GM19043 (cell line): ENCODE measurements around the gene PDCD1LG2.

Experiments used
- ATAC-seq: cut with Tn5 transposase; IDR thresholded peaks from one replicate; pipeline ENCODE4 v1.9.1; 2021; ENCODE audit warnings: low read depth; ENCODE audit not compliant: unreplicated experiment

PDCD1LG2 gene

GRCh38 chr9:5529683-5530221, 19.4 kb downstream of the PDCD1LG2 start:
- peak; percentile 62 for ATAC-seq

DNA sequence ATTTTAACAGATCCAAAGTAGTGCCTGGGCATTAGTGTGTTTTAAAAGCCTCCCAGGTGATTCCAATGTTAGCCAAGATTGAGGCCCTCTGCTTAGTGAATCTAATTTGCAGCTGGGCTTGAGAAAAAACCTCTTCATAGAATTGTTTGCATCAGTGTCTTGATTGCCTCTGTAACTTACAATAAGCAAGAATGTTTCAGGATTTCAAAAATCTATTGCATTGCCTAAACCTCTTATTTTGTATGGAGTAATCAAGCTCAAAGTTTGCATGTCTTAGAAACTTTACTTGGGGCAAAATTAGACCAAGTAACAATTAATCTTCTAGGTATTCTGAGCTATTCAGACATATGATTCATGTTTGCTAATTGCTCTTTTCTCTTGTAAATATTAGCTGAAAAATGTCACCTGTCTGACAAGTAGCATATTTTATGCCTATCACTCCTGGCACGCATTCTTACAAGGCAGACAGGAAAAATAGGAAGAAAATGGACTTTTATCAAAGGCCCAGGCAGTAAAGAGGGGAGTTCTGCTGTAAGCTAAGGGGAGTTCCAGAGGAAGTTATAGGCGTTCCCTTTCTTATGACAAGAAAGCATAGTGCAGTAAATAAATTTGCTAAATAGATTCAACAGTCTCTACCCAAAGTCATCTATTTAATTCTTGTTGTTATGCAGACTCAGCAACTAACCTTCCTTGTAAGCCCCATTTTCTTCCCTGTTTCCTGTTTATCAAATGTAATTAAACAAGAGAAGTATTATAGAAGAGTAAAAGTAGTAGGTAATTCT, 21.0 kb downstream of the PDCD1LG2 start:
- ATAC-seq: no peak

- no peak for ATAC-seq
Observed at GRCh38 chr9:5532306-5532705, 22.0 kb downstream of the PDCD1LG2 start.

- no peak for ATAC-seq
Observed at GRCh38 chr9:5532790-5533189, 22.5 kb downstream of the PDCD1LG2 start.

GRCh38 chr9:5536684-5537083, 26.4 kb downstream of the PDCD1LG2 start:
- no peak for ATAC-seq

- no peak for ATAC-seq
Observed at GRCh38 chr9:5543875-5544702, 33.8 kb downstream of the PDCD1LG2 start.

- no peak for ATAC-seq
Observed at GRCh38 chr9:5549658-5550650, 39.6 kb downstream of the PDCD1LG2 start.

DNA sequence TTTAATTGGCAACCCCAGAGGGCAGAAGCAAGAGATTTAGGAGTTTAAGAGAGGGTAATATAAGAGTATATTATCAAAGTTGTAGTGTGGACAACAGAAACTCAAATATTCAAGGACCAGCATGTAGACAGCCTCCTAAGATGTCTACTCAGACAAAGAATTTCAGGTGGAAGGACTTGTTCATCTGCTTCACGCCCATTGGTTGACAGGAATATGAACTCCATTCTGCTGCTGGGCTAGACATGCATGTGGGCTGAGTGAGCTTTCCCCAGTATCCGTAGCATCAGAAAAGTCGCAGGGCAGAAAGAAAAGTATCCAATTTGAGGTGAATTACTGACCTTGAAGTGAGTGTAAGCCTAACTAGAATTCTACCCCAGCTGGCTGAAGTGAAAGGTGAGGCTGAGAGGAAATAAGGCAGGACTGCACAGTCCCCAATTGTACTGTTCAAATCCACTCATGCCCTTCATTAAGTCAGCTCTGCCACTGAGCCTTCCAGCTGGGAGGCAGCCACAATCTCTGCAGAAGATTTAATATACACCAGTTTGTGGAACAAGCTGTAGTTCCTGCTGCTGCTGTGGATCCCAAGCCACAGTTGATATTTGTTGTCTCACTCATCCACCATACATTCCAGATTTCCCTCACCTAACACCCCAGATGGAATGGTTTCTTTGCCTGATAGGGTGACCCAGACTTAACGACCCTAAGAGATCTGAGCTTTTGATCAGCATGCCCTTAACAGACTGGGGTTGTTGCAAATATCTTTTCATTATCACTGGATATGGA, 41.2 kb downstream of the PDCD1LG2 start:
- no peak for ATAC-seq

DNA sequence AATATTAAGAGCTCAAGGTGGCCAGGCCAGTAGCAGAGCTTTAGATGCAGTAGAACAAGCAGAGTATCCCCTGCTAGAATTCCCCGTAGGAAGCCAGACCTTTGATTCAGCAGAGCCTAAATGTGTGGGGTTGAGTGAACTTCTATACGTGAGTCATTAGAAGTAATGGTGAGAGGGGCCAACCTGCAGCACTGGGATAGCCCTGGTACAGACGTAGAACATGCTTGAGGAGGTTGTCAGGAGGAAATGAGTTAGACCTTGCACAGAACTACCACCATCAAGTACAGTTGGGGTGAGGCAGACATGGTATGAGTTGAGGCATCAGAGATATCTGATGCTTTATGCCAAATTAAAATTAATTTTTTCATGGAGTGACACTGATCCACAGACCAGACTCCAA, 42.0 kb downstream of the PDCD1LG2 start:
- no peak for ATAC-seq

- ATAC-seq: no peak
Observed at GRCh38 chr9:5553211-5553610, 42.9 kb downstream of the PDCD1LG2 start.

- ATAC-seq: peak; percentile 71
Observed at GRCh38 chr9:5554254-5554653, 43.9 kb downstream of the PDCD1LG2 start.

DNA sequence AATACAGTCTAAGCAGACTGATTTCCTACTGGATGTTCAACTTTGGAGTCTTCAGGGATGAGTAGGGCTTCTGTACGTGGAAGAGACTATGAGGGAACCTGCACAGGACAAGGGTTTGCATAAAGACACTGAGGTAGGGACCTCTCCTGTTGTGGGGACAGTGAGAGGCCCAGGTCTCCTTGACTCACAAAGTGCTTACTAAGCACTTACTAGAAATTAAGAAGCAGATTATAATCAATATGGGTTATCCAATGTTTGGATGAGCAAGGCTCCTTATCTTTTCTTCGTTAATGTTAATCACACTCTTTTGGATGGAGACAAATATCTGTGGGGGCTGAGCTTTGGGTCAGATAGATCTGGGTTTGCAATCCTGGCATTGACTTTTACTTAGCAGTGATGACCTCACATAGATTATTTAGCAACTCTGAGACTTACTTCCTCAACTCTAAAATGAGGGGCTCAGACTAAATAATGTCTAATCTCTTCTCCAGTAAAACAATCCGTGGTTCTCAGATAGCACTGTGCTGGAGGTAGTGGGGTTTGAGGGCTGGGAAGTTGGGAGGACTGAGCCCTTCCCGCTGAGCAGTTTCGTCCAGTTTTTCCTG, 45.9 kb downstream of the PDCD1LG2 start:
- ATAC-seq: no peak

- no peak for ATAC-seq
Observed at GRCh38 chr9:5557606-5558587, 47.6 kb downstream of the PDCD1LG2 start.

DNA sequence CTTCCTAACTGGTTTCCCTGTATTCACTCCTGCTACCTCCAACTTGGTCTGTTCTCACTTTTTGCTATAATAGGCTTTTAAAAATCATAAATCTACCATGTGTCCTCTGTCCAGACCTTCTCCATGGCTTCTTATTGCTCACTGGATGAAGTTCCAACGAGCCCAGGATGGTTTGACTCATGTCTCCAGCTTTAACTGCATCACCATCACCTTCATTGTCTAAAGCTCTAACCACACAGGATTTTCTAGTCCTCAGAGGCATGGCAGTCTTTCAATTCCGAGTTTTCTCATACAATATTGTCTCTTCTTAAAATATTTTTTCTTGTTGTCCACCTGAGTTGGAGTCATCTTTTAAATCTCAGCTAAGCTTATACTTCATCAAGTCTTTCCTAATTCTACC, 49.3 kb downstream of the PDCD1LG2 start:
- no peak for ATAC-seq

DNA sequence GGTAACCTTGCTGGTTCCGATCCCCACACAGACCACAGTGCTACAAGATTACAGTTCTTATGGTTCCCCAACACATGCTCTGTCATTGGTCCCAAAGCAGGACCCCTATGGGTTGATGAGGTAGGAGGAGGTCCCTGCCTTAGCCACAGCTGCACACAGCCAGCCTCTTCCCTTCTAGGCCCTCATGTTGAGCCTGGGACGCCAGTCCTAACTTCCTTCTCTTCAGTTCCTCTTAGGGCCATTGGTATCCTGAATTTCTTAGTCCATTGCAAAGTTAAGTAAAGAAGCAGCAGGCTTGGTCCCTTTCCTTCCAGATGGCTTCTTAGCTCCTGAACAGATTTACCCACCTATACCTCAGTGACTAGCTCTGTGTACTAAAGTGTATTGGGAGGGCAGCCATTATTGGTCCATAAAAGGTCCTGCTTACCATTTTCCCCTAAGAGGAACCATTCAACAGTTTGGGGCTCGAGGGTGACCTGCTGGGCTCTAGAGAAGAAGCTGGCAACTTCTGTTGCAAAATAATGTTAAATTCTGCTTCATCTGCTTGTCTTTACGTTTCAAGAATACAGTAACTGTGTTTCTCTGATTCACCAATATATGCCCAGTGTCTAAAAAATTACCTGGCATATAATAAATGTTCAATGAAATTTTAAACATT, 50.2 kb downstream of the PDCD1LG2 start:
- ATAC-seq: no peak

DNA sequence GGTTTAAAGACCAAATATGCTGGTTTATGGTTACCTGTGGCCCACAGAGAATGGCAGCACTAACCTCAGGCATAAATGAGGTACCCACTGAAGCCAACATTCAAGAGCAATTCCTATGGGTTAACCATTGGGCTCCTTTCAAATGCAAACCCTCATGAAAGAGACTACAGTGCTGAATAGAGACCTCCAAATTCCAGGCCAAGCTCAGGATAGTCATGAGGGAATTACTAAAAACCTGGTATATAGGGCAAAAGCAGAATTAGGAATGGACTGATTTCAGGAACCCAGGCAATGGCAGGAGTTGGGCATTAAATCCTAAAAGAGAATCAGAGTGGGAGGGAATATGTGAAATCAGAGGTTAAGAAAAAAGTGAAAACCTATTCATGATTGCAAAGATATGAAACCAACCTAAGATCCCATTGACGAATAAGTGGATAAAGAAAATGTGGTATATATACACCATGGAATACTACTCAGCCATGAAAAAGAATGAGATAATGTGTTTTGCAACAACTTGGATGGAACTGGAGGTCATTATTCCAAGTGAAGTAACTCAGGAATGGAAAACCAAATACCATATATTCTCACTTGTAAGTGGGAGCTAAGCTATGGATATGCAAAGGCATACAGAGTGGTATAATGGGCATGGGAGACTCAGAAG, 51.6 kb downstream of the PDCD1LG2 start:
- ATAC-seq: no peak

DNA sequence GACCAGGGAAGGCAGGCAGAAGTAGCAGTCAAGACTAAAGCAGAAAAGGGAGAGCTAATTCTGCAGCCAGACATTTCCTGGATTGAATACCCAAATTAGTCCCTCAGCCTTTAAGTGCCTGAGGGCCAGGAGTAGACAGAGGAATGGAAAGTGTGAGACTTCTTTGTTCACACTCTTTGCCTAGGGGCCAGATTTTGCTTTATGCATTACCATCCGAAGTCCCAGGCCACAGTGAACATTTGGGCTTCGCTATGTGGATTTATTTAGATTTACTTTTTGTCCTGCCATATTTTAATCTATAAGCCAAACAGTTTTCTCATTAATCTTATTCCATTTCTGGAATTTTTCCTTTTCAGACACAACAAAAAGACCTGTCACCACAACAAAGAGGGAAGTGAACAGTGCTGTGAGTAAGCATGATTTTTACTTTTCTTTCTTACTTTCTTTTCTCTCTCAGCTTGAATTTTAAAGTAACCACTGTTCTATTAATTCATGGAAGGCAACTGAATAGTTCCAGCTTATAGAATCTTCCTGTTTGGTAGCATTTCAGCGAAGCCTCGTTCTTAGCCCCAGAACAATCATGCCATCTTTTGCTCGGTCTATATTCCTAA, 52.6 kb downstream of the PDCD1LG2 start:
- ATAC-seq: no peak
